ENCODE data around the gene SCYGR4.

SCYGR4 gene

GRCh38 chr2:227614740-227615139 lies 2.6 kb upstream of the SCYGR4 start, which contains the start of gene SCYGR3:
SCYGR3 (minus strand) TSS chr2:227614840; CDS start chr2:227614840, 0 bp downstream.
- no peak within 1 kb of the TSS for H3K4me3 ChIP-seq (ENCODE audit: low read depth, low read length)
- no peaks in the 10 kb centered on the region for H3K27me3 ChIP-seq (replicated peaks)
- in situ Hi-C loops (cut with HindIII; ENCODE audit: low pct_ligation_motif_present, low sequenced_read_pairs): no loop called here
- no peak for TF ChIP-seq CTCF (IDR thresholded peaks at IDR 0.05; ENCODE audit: low read depth, low read length, missing control alignments)
- no peak within 1 kb of the TSS for H3K27ac ChIP-seq
- DNase-seq: no peak
- no peaks in the 10 kb centered on the region for H3K36me3 ChIP-seq (replicated peaks)

- no peaks in the 10 kb centered on the region for H3K27me3 ChIP-seq (replicated peaks)
- no peak for DNase-seq
- no peak overlapping the region for H3K27ac ChIP-seq
- H3K36me3 ChIP-seq (replicated peaks): no peaks in the 10 kb centered on the region
- no peak overlapping the region for H3K4me3 ChIP-seq (ENCODE audit: low read depth, low read length)
- TF ChIP-seq CTCF (IDR thresholded peaks at IDR 0.05; ENCODE audit: low read depth, low read length, missing control alignments): no peak
- in situ Hi-C loops (cut with HindIII; ENCODE audit: low pct_ligation_motif_present, low sequenced_read_pairs): no loop called here
Measured at GRCh38 chr2:227615181-227615580, 2.1 kb upstream of the SCYGR4 start.

- in situ Hi-C loops (cut with HindIII; ENCODE audit: low pct_ligation_motif_present, low sequenced_read_pairs): no loop called here
- no peaks in the 10 kb centered on the region for H3K36me3 ChIP-seq (replicated peaks)
- H3K27ac ChIP-seq: no peak overlapping the region
- H3K27me3 ChIP-seq (replicated peaks): no peaks in the 10 kb centered on the region
- no peak for TF ChIP-seq CTCF (IDR thresholded peaks at IDR 0.05; ENCODE audit: low read depth, low read length, missing control alignments)
- H3K4me3 ChIP-seq (ENCODE audit: low read depth, low read length): no peak overlapping the region
- DNase-seq: no peak
Measured at GRCh38 chr2:227615906-227616305, 1.4 kb upstream of the SCYGR4 start.

GRCh38 chr2:227616631-227617030 lies 667 bp upstream of the SCYGR4 start:
- Histone ChIP-seq H3K27me3 (replicated peaks) (no peaks in the 10 kb centered on the region), H3K4me3 (ENCODE audit: low read depth, low read length) (no peak overlapping the region), H3K36me3 (replicated peaks) (no peaks in the 10 kb centered on the region), H3K27ac (no peak overlapping the region)
- no peak for DNase-seq
- no peak for TF ChIP-seq CTCF (IDR thresholded peaks at IDR 0.05; ENCODE audit: low read depth, low read length, missing control alignments)
- in situ Hi-C loops (cut with HindIII; ENCODE audit: low pct_ligation_motif_present, low sequenced_read_pairs): no loop called here

GRCh38 chr2:227623226-227623625 lies 5.9 kb downstream of the SCYGR4 start:
- Histone ChIP-seq H3K27me3 (replicated peaks) (no peaks in the 10 kb centered on the region), H3K27ac (peak overlapping the region; percentile 32), H3K4me3 (ENCODE audit: low read depth, low read length) (no peak overlapping the region), H3K36me3 (replicated peaks) (no peaks in the 10 kb centered on the region)
- TF ChIP-seq CTCF (IDR thresholded peaks at IDR 0.05; ENCODE audit: low read depth, low read length, missing control alignments): no peak
- in situ Hi-C loops (cut with HindIII; ENCODE audit: low pct_ligation_motif_present, low sequenced_read_pairs): no loop called here
- DNase-seq: peak; percentile 39

- H3K27ac ChIP-seq: no peak overlapping the region
- no peak for DNase-seq
- in situ Hi-C loops (cut with HindIII; ENCODE audit: low pct_ligation_motif_present, low sequenced_read_pairs): no loop called here
- no peak for TF ChIP-seq CTCF (IDR thresholded peaks at IDR 0.05; ENCODE audit: low read depth, low read length, missing control alignments)
- H3K4me3 ChIP-seq (ENCODE audit: low read depth, low read length): no peak overlapping the region
- H3K27me3 ChIP-seq (replicated peaks): no peaks in the 10 kb centered on the region
- H3K36me3 ChIP-seq (replicated peaks): no peaks in the 10 kb centered on the region
Measured at GRCh38 chr2:227625420-227625819, 8.1 kb downstream of the SCYGR4 start.
